Activated CD8-positive, alpha-beta memory T cell treated with anti-CD3 and anti-CD28 coated beads for 4 hours (primary cell): ENCODE data around the gene TRAPPC12.
"Not testable (repeated sequence)": the region's sequence is repeated elsewhere in the genome, so short reads cannot be mapped to it uniquely, and the experiment has no call there.

Experiments
- DNase-seq, 2 donors: peaks; one replicate each; pipeline ENCODE4 v3.0.0-alpha.2; 2020; ENCODE audit warnings: low read depth in 2 of 2

TRAPPC12 gene

DNA sequence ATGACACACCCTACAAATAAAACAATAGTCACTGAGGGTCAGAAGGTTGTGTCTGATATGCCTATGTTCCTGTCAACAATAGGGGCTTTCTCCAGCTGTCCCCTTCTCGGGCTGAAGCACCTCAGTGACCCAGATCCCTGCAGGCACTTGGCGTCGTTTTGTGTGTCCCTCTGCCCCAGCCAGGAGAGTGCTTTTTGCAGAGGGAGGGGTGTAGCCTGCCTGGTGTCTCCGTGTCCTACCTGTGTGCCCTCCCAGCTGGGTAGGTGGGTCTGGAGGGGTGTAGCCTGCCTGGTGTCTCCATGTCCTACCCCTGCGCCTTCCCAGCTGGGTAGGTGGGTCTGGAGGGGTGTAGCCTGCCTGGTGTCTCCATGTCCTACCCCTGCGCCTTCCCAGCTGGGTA lies 74.5 kb downstream of the TRAPPC12 start:
- DNase-seq, result not testable (repeated sequence)

DNA sequence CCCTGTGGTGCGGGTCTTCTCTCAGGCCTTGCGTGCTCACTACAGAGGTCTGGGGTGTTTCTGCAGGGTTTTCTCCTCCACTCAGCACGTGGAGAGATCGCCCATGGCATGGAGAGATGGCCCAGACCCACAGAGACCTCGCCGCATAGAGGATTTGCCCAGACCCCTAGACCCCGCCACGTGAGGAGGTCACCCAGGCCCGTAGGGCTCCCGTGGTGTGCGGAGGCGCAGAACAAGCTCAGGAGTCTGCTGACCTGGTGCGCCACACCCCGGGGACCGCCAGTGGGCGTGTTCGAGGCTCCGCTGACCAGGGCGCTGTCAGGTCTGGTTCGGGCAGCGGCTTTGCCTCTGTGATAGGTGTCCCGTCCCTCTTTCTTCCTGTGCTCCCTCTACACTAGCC lies 75.3 kb downstream of the TRAPPC12 start:
- DNase-seq, result no peak

DNA sequence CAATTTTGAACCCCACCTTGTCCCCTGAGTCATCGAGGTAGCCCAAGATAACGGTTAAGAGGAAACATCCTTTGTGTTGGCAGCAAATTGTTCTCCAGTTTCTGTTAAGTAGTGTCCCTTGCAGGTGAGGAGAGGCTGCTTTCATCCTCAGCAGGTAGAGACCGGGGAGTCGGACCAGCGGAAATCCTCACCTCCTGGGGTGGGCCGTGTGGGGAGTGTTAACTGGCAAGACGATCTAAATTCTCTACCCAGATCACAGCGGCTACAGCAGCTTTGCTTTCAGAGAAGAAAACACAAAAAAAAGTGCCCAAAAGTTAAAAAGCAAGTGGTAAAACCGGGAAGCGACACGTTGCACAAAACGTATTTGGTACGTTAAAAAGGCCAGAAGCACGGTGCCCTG lies 76.6 kb downstream of the TRAPPC12 start:
- DNase-seq, result no peak

DNA sequence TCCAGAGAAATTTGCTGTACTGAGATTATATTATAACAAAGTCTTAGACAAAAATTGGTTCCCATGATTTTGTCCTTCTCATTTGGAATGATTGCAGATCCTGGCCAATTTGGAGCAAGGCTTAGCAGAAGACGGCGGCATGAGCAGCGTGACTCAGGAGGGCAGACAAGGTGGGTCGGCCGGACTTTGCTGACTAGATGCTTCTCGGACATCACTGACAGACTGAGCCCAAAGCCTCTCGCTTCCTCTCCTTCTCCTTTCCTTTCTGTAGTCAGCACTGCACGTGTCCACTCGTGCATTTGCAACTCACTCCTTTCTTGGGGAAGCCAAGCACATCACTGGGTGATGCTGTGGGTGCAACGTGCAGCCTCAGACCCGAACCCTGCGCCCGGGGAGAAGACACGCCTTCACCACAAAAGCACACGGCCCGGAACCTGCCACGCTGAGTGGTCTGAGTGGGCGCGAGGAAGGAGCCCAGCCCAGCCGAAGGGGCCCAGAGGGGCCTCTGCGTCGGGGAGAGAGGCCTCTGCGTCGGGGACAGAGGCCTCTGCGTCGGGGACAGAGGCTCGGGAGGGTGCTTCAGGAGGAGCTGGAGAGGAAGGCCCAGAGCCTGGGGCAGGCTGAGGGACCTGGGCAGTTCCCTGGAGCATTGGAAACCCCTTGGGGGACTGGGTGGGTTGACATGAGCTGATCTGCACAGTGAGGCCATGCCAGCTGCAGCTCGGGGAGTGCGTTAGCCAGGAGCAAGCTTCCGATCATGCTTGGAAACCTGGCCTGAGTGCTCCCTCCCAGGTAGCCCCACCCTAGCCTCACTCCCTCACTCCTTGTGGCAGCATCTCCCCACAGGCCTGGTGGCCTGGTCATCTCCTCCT lies 78.3 kb downstream of the TRAPPC12 start:
- no peak for DNase-seq

DNA sequence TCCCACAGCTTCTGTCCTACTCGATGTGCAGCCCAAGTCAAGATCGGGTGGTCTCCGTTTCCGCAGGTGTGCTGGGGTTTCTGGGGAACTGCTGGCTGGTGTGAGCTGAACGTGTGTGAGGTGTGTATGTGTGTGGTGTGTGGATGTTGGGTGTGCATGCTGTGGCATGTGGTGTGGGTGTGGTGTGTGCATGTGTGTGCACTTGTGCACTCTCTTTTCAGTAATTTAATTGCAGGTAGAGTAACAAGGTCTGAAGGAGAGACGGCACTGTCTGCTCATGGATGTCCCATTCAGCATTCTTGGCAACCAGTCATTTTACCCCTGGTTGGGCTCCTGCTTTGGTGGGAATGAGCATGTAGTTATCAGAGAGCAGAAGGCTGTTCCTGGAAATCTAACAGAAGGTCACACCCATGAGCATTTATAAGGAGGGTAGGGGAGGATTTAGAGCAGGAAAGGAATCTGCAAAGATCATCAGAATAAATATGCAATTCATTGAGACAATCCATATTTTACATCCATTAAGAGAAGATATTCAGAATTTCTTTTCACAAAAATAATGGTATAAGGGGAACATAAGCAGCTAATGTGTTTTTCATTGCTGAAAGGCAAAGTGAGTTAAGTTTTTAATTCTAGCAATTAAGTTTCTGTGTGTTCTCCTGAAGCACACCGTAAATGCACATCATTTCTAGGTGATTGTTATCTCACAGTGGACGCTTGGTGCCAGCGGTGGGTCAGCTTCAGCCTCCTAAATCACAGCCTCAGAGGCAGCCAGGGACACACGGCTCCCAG lies 79.1 kb downstream of the TRAPPC12 start:
- no peak for DNase-seq

DNA sequence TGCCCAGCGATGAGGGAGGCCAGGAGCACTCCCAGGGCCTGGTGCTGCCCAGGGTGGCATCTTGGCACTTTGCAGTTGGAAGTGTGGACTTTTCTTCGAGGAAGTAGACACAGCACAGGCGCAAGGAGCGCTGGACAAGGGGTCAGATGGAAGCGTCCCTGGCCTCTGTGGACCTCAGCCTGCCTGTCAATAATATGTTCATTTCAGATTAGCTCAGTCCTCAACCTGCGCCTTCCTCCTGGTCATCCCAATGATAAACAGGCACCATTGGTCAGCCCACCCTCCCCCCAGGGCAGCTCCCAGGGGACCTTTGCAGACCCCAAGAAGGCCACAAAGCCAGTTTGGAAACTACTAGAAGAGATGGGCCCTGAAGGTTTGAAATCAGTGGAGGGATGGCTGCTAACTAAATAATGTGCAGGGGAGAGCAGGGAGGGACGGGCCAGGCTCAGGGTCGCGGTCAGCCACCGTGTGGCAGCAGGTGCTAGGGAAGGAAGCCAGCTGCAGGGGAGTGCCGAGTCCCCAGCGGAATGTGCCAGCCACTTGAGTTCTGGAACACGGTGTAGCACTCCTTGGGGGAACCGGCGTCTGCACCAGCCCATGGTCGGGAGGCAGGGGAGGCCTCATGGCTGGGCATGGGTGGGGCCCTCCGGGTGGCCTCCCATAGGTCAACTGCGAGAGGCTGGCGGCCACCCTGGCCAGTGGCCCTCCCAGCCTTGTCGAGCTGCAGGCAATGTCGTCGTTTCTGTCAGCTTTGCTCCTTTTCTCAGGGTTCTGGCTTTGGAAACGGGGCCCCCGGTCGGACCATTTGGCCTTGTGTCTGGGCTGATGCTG lies 79.9 kb downstream of the TRAPPC12 start:
- DNase-seq, result no peak

DNA sequence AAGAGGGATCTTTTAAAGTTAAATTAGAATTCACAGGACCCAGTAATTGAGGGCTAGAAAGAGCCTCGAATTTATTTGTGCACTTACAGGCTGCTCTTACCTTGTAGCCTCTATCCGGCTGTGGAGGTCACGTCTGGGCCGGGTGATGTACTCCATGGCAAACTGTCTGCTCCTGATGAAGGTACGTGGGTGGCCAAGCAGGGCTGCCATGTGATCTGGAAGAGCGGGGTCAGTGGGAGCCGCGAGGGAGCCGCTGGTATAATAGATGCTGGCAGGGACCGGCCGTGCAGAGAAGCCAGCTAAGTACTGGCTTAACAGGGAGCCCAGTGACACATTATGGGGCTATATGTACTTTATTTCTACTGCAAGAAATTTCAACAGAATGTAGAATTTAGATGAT lies 80.7 kb downstream of the TRAPPC12 start:
- no peak for DNase-seq

DNA sequence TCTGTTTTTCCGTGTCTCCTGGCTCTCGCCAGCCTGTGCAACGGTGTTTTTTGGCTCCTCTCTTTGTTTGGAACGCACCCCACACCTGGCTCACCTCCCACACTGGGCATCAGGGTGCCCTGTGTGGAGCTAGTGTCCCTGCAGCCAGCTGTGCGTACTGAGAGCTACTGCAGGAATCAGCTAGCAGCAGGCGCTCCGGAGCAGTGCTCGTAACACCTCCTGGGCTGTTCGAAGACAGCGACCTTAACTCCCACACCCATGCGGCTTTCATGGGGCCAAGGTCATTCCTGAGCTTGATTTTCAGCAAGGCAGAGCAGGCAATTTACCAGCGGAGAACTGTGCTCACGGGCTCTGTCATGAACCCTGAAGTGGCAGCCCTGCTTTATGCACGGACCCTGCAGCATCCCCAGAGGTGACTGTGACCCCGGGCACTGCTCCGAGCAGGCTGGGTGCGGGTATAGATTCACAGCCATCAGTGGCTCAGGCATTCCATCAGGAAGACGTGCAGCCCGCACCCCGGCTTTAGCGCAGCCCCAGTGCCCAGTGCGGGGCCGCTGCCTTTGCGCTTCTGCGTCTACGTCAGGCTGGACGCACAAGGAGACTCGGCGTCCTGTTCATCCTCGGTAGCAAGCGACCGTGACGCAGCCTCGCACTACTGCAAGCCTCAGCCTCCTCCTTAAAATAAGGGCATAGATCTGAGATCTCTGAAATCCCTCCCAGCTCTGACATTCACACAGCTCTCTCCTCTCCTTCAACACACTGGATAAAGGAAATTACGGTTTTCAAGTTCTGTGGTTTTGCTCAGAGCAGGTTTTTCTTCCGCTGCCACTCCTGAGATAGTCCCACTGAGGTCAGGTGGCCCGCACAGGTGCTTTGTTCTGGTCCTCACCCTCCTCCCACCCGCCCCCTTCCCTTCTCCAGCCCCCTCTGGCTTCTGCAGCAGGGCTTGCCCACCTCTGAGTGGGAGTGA lies 81.6 kb downstream of the TRAPPC12 start:
- no peak for DNase-seq

DNA sequence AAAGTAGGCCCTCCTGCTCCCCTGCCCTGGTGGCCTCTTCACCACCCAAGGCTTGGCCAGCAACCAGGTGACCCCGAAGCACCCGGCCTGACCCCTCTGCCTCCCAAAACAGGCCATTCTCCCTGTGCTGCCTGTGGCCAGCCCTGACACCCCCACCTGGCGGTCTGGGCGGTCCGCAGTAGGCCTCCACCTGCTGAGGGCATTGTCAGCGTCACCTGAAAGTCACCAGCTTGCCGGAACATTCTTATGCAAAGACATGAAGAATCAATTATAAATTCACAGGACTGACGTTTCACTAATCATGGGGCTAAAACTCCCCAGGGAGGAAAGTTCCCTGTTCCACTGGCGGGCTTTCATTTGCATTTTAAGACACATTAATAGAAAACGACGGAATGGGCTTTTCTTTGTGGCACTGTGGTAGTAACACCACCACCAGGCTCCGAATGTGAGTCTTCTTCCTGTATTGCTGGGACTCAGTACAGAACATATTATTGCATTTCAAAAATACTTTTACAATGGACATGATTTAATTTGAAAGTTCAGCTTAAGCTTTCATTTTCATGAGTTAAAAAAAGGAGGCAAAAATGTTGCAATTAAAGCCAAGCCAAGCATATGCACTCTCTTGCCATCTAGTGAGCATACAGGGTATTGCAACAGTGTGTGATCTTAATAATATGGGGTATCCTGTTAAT lies 82.5 kb downstream of the TRAPPC12 start:
- no peak for DNase-seq

DNA sequence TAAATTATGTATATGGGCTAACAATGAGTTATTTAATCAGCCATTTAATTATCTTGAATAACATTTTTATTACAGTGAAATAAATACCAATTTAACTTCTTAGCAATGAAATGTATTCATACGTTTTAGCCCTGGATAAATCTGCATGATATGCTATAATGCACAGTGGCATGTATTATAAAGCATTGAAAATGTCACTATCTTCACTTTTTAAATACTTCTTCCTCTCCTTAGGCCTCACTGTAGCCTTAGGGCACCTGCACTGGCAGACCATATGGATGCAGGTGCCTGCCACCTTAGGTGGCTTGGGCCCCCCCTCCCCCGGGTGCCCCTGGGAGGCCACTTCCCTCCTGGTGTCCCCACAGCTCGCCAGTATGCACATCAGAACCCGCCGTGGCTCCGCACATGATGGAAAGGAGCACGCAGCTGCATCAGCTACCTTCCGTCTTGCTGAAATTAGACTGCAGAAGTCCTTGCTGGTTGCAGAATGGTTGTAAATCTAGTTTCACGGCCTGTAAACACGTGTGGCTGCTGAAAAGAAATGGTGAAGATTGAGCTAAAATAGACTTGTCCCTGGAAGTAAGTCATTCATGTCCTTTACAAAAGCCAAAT lies 83.1 kb downstream of the TRAPPC12 start:
- DNase-seq, result no peak

DNA sequence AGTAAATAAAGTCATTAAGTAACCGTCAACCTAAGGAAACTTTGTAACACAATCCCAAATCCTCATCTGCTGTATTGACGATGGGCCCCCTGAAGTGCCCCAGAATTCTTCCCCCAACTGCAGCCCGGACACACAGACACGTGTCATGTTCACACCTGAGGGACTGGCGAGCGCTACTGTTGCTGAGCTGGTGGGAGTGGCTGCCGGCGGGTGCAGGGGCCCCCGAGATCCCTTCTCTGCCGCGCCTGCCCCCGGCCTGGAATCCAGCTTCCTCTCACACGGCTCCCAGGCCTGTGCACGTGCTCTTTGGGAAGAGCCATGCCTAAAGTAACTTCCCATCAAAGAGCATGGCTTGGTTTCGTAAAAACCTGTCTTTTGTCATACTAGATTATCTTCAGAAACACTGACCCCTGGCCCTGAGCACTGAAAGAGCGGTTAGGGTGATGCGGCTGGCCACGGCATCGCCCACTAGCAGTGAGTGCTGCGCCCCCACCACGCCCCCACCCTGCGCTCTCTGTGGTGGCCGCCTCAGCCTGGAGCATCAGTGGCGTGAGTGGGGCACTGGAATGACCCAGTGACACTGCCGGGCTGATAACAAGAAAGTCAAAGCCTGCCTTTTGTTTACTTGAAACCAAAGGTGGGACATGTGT lies 83.8 kb downstream of the TRAPPC12 start:
- no peak for DNase-seq

DNA sequence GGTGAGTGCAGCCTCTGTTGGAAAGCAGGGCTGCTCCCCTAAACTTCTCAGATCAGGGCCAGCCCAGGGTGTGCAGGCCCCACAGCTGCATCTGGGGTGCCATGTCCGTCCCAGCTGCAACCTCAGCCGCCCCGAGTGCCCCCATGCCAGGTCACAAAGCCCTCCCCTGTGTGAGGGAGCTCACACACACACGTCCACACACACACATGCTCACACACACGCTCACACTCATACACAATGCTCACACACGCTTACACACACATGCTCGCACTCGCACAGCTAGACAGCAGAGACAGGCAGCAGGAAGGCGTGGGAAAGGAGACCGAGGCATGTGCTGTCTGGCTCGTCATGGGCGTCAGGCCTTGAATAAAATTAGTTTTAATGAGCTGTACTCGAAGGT lies 84.5 kb downstream of the TRAPPC12 start:
- DNase-seq, result no peak

DNA sequence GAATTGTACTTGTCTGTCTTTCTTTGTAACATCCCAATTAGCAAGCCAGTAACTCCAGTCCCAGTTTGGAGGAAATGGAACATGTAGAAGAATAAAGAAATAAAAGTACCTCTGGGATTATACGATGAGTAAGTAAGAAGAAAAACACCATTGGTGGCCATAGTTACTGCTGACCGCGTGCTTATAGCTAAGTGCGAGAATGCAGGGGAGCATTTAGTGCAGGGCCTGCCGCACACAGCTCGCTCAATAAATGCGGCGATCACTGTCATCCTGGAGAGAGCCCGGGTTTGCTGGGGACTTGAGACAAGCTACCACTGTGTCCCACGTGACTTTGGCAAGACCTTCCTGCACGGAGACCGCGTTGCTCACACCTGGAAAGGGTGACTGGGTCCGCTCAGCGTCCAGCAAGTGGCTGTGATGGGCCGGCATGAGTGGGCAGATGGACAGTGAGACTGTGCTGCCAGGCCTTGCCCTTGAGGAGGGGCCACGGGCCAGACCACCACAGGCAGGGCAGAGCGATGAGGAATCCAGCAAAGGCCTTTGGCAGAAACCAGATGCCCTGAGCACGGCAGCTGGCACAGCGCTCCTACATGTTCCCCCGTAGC lies 85.0 kb downstream of the TRAPPC12 start:
- DNase-seq, result no peak

DNA sequence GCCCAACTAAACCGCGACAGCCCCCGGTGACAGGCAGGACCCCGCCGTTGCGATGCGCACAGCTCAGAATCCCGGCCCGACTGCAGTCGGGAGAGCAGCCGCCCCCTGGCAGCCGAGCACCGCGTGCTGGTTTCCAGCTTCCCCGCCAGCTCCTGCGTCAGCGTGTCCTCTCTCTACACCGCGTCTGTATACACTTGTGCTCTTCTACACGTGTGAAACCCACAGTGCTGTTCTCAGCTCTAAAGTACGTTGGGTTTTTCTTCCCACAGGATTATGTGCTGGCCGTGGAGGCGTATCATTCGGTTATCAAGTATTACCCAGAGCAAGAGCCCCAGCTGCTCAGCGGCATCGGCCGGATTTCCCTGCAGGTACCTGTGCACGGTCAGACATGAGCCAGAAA lies 85.8 kb downstream of the TRAPPC12 start:
- no peak for DNase-seq

DNA sequence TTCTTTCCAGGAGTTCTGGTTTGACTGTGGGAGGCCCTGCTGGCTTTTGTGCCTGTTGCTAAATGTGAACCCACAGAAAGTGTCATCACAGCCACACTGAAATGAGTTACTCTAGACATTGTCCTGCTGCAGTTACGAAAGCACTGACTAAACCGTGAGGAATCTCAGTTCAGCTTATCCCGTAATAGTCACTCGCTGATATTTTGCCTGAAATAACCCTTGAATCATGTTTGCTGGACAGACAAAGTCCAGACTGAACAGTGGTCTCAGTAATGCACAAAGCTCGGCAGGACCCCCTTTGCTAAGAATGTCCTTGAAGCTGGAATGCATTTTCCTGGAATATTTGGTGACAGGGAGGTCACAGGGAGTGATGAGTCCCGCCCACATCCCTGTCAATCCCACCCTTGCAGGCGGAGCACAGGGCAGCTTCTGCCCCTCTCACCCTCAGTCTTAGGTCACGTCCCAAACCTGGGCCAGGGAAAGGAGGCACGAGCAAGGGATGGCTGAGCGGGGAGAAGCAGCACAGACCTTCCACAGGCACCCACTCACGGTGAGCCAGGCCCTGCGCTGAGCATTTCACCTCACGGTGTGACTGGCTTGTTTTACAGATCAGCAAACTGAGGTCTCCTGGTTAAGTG lies 86.5 kb downstream of the TRAPPC12 start:
- DNase-seq, result no peak

DNA sequence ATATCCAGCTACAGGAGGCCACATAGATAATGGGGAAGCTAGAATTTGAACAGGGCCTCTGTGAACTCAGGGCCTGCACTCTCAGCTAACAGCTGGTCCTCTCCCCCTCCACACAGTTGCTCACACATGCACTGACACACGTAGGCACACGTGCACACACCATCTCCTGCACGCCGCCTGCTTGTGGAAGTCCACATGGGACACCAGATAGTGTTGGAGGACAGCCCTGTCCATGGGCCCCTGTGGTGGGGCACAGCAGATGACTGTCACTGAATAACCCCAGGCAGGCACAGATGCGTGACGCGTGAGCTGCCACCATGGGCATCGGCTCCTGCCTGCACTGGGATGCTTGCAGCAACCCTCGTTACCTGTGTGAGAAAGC lies 87.0 kb downstream of the TRAPPC12 start:
- no peak for DNase-seq

DNA sequence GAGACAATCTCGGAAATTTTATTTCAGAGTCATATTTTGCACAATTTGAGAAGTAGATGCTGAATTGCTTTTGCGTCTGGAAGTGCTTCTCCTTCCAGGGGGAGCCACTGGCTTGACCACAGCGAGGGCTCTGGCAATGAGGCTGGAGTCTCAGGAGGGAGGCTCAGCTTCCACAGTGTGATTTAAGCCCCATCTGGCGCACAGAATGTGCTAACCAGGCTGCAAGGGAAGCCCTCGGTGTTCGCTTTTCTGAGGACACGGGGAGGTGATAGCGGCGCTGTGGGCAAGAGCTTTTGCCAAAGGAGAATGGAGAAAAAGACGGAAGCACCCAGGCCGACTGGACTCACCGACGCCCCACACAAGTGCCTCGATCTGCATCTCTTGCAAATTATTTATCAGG lies 87.5 kb downstream of the TRAPPC12 start:
- DNase-seq, result no peak

DNA sequence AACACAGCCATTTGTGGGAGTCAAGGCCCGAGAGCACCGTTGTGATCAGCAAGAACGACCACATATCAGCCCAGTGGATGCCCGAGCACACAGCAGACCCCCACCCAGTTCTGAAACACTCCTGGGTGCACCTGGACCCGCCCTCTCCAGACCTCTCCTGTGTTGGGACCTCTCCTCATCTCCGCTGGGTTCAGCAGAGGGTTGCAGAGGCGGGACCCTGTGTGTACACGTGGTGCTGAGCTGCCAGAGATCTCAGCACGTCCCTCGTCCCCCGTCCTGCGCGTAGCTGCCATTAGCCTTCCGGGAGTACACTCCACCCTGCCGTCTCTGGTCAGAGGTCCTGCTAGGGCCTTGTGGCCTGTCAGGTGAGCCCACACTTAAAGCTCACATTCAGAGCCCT lies 88.2 kb downstream of the TRAPPC12 start:
- no peak for DNase-seq
